Activated CD4-positive, alpha-beta T cell treated with anti-CD3 and anti-CD28 coated beads for 36 hours (primary cell): ENCODE data around the gene GAREM2. TPM values are rescaled to one million over a fixed set of nuclear protein-coding genes. Genes with fewer than 3 reads are reported as not detected.
"Not testable (repeated sequence)": the region's sequence is repeated elsewhere in the genome, so short reads cannot be mapped to it uniquely, and the experiment has no call there.

Experiments used
- ATAC-seq: fragments of 200-7000 bp; cut with Tn5 transposase; one replicate; pipeline ENCODE4 v1.10.0; 2021; ENCODE audit warnings: mild to moderate bottlenecking, moderate library complexity
- CTCF ChIA-PET: fragments of 350-600 bp; sonication (Branson Sonifier 250); formaldehyde crosslinking; loops from one replicate; lab custom pipeline; 2021; ENCODE audit warnings: antibody characterized with exemption; lab: Charles Lee
- POLR2A ChIA-PET: fragments of 350-600 bp; sonication (Branson Sonifier 250); formaldehyde crosslinking; loops from one replicate; lab custom pipeline; 2021; ENCODE audit warnings: antibody characterized with exemption, inconsistent platforms; lab: Charles Lee
- DNase-seq: peaks from one replicate; pipeline ENCODE4 v3.0.0-alpha.2; 2020
- H3K27ac Mint-ChIP-seq: one replicate; pipeline ENCODE4 v1.8.0; 2021; ENCODE audit warnings: mixed read lengths
- H3K27me3 Mint-ChIP-seq: one replicate; pipeline ENCODE4 v1.8.0; 2021; ENCODE audit warnings: mixed read lengths
- H3K36me3 Mint-ChIP-seq: one replicate; pipeline ENCODE4 v1.8.0; 2021; ENCODE audit warnings: low read depth, mixed read lengths
- H3K4me1 Mint-ChIP-seq: one replicate; pipeline ENCODE4 v1.8.0; 2021; ENCODE audit warnings: mixed read lengths
- H3K4me3 Mint-ChIP-seq: one replicate; pipeline ENCODE4 v1.8.0; 2021; ENCODE audit warnings: mild to moderate bottlenecking, moderate library complexity, mixed read lengths
- H3K9me3 Mint-ChIP-seq: one replicate; pipeline ENCODE4 v1.8.0; 2021; ENCODE audit warnings: low read depth, mixed read lengths
- intact Hi-C, 2 experiments: fragments of 100-400 bp; cut with DNase I in 1 of 2; cut with micrococcal nuclease in 1 of 2; formaldehyde crosslinking; loops; one replicate each; pipeline versions ENCODE4 v1.14.2 to v1.15.1; 2022 to 2024; cut with DNase I, micrococcal nuclease
- total RNA-seq, 2 experiments: library from RNA; stranded (reverse); gene quantifications; one replicate each; pipeline ENCODE4 v1.2.3, GENCODE V29; 2021

The GAREM2 gene
- total RNA-seq, 2 experiments from 2014 or later, result 3.2 to 5.7 TPM

- Mint-ChIP-seq H3K36me3 (no peaks in the 10 kb centered on the region), H3K27ac (no peak overlapping the region), H3K4me3 (no peak overlapping the region), H3K9me3 (no peaks in the 10 kb centered on the region), H3K4me1 (no peaks in the 10 kb centered on the region), H3K27me3 (peaks cover 17% of the 10 kb centered on the region)
- ATAC-seq (no peak), DNase-seq (no peak)
- ChIA-PET POLR2A (no interaction called here), CTCF (interaction anchor here (1.0 to 5.4 kb wide), 4 partner anchors 60 to 296 kb away, joined by 4 to 56 read pairs (median 7); no protein-coding TSS in a partner anchor)
- intact Hi-C loops, result loop anchor here in 1 of 2 experiments (10.0 kb wide), 1 partner anchor 544 kb away; no protein-coding TSS in a partner anchor
Measured at GRCh38 chr2:26148501-26148900, 24.4 kb upstream of the GAREM2 start.

GRCh38 chr2:26150243-26150642 lies 22.6 kb upstream of the GAREM2 start:
- Mint-ChIP-seq H3K4me1 (no peaks in the 10 kb centered on the region), H3K27me3 (peaks cover 21% of the 10 kb centered on the region), H3K4me3 (no peak overlapping the region), H3K9me3 (no peaks in the 10 kb centered on the region), H3K36me3 (no peaks in the 10 kb centered on the region), H3K27ac (no peak overlapping the region)
- DNase-seq, result no peak
- ChIA-PET POLR2A (no interaction called here), CTCF (interaction anchor here (1.0 kb wide), 1 partner anchor 65 kb away, joined by 3 read pairs; no protein-coding TSS in a partner anchor)
- ATAC-seq, result no peak
- intact Hi-C loops, result no loop called here

- intact Hi-C loops, result no loop called here
- Mint-ChIP-seq H3K4me3 (no peak overlapping the region), H3K4me1 (no peaks in the 10 kb centered on the region), H3K27me3 (peaks cover 8% of the 10 kb centered on the region), H3K27ac (no peak overlapping the region), H3K36me3 (no peaks in the 10 kb centered on the region), H3K9me3 (peaks cover 2% of the 10 kb centered on the region)
- POLR2A ChIA-PET, result no interaction called here
- ATAC-seq (no peak), DNase-seq (no peak)
- CTCF ChIA-PET, result interaction anchor here (0.6 kb wide), 1 partner anchor 353 kb away, joined by 3 read pairs; no protein-coding TSS in a partner anchor
Measured at GRCh38 chr2:26157580-26157979, 15.3 kb upstream of the GAREM2 start.

GRCh38 chr2:26161926-26162325 lies 11.0 kb upstream of the GAREM2 start:
- ATAC-seq, result no peak
- CTCF ChIA-PET, result interaction anchor here (0.6 to 0.7 kb wide), 2 partner anchors 25 to 239 kb away, joined by 3 read pairs; no protein-coding TSS in a partner anchor
- no peaks in the 10 kb centered on the region for H3K4me1 Mint-ChIP-seq

GRCh38 chr2:26162963-26163362 lies 9.9 kb upstream of the GAREM2 start:
- no peaks in the 10 kb centered on the region for H3K27me3 Mint-ChIP-seq
- POLR2A ChIA-PET, result no interaction called here
- ATAC-seq, result no peak
- H3K36me3 Mint-ChIP-seq, result no peaks in the 10 kb centered on the region
- no peaks in the 10 kb centered on the region for H3K4me1 Mint-ChIP-seq
- no peak overlapping the region for H3K4me3 Mint-ChIP-seq
- no peaks in the 10 kb centered on the region for H3K9me3 Mint-ChIP-seq
- DNase-seq, result no peak
- no peak overlapping the region for H3K27ac Mint-ChIP-seq
- intact Hi-C loops, result no loop called here
- CTCF ChIA-PET, result interaction anchor here (1.6 kb wide), 1 partner anchor 21 kb away, joined by 6 read pairs; no protein-coding TSS in a partner anchor

More at GRCh38 chr2:26161926-26162325, 11.0 kb upstream of the GAREM2 start:
- intact Hi-C loops, result no loop called here
- no peak overlapping the region for H3K4me3 Mint-ChIP-seq
- H3K27me3 Mint-ChIP-seq, result peaks cover 2% of the 10 kb centered on the region
- H3K9me3 Mint-ChIP-seq, result peaks cover 2% of the 10 kb centered on the region
- no peak for DNase-seq
- H3K36me3 Mint-ChIP-seq, result no peaks in the 10 kb centered on the region
- POLR2A ChIA-PET, result no interaction called here
- H3K27ac Mint-ChIP-seq, result no peak overlapping the region

GRCh38 chr2:26164231-26164630 lies 8.7 kb upstream of the GAREM2 start:
- CTCF ChIA-PET, result interaction anchor here (1.6 kb wide), 1 partner anchor 20 kb away, joined by 6 read pairs; no protein-coding TSS in a partner anchor
- no peaks in the 10 kb centered on the region for H3K4me1 Mint-ChIP-seq
- H3K27me3 Mint-ChIP-seq, result no peaks in the 10 kb centered on the region
- no peaks in the 10 kb centered on the region for H3K9me3 Mint-ChIP-seq
- intact Hi-C loops, result no loop called here
- ATAC-seq, result no peak
- H3K36me3 Mint-ChIP-seq, result no peaks in the 10 kb centered on the region
- no peak overlapping the region for H3K27ac Mint-ChIP-seq
- no peak for DNase-seq
- no peak overlapping the region for H3K4me3 Mint-ChIP-seq
- POLR2A ChIA-PET, result no interaction called here

GRCh38 chr2:26164641-26165211 lies 8.2 kb upstream of the GAREM2 start:
- intact Hi-C loops, result no loop called here
- Mint-ChIP-seq H3K36me3 (no peaks in the 10 kb centered on the region), H3K9me3 (no peaks in the 10 kb centered on the region), H3K4me1 (no peaks in the 10 kb centered on the region), H3K27me3 (no peaks in the 10 kb centered on the region), H3K4me3 (no peak overlapping the region), H3K27ac (no peak overlapping the region)
- ChIA-PET POLR2A (no interaction called here), CTCF (interaction anchor here (0.7 to 1.0 kb wide), 4 partner anchors 20 to 1796 kb away, joined by 3 to 4 read pairs (median 4); no protein-coding TSS in a partner anchor)
- ATAC-seq, result no peak
- DNase-seq, result no peak

GRCh38 chr2:26165403-26165802 lies 7.5 kb upstream of the GAREM2 start:
- CTCF ChIA-PET, result interaction anchor here (0.7 to 1.0 kb wide), 6 partner anchors 19 to 1796 kb away, joined by 3 to 4 read pairs (median 4); no protein-coding TSS in a partner anchor
- Mint-ChIP-seq H3K27me3 (no peaks in the 10 kb centered on the region), H3K4me1 (no peaks in the 10 kb centered on the region), H3K9me3 (no peaks in the 10 kb centered on the region), H3K36me3 (no peaks in the 10 kb centered on the region), H3K27ac (no peak overlapping the region), H3K4me3 (no peak overlapping the region)
- POLR2A ChIA-PET, result no interaction called here
- DNase-seq (no peak), ATAC-seq (no peak)
- intact Hi-C loops, result no loop called here

- DNase-seq, POLR2A ChIA-PET, H3K9me3 Mint-ChIP-seq, ATAC-seq, H3K36me3 Mint-ChIP-seq, H3K4me3 Mint-ChIP-seq, H3K27me3 Mint-ChIP-seq, H3K27ac Mint-ChIP-seq, intact Hi-C loops, H3K4me1 Mint-ChIP-seq: not testable (repeated sequence)
- CTCF ChIA-PET, result interaction anchor here (0.6 to 1.2 kb wide), 3 partner anchors 8 to 493 kb away, joined by 3 to 7 read pairs (median 4); no protein-coding TSS in a partner anchor
Measured at GRCh38 chr2:26166541-26166940, 6.3 kb upstream of the GAREM2 start.

GRCh38 chr2:26168785-26169184 lies 4.1 kb upstream of the GAREM2 start:
- ChIA-PET POLR2A (no interaction called here), CTCF (interaction anchor here (0.6 to 1.1 kb wide), 3 partner anchors 9 to 177 kb away, joined by 3 to 5 read pairs (median 3); no protein-coding TSS in a partner anchor)
- Mint-ChIP-seq H3K27ac (no peak overlapping the region), H3K4me3 (no peak overlapping the region), H3K27me3 (peaks cover 15% of the 10 kb centered on the region), H3K9me3 (no peaks in the 10 kb centered on the region), H3K4me1 (peaks cover 5% of the 10 kb centered on the region), H3K36me3 (peaks cover 2% of the 10 kb centered on the region)
- intact Hi-C loops, result no loop called here
- DNase-seq, result no peak
- no peak for ATAC-seq

GRCh38 chr2:26169226-26169625 lies 3.7 kb upstream of the GAREM2 start:
- Mint-ChIP-seq H3K27ac (no peak overlapping the region), H3K9me3 (no peaks in the 10 kb centered on the region), H3K27me3 (peaks cover 16% of the 10 kb centered on the region), H3K36me3 (peaks cover 2% of the 10 kb centered on the region), H3K4me1 (peaks cover 5% of the 10 kb centered on the region), H3K4me3 (no peak overlapping the region)
- ChIA-PET CTCF (interaction anchor here (0.6 to 1.1 kb wide), 2 partner anchors 9 to 177 kb away, joined by 3 to 5 read pairs; no protein-coding TSS in a partner anchor), POLR2A (no interaction called here)
- ATAC-seq (no peak), DNase-seq (no peak)
- intact Hi-C loops, result no loop called here
